ENCODE results near the gene GARIN5B.

GRCh38 chr19:55384131-55384919 lies 21.3 kb upstream of the GARIN5B start, which contains the start of gene TMEM238:
- TF ChIP-seq POLR2A (IDR thresholded peaks at IDR 0.05; ENCODE audit: low read depth, low read length) (no peak), POLR2AphosphoS5 (IDR thresholded peaks at IDR 0.05; ENCODE audit: low read depth, low read length) (no peak), TAF1 (IDR thresholded peaks at IDR 0.05; ENCODE audit: low read depth, low read length) (no peak)
